GM18517 (cell line): ENCODE measurements around the gene TRNP1.
"Not testable (repeated sequence)": the region's sequence is repeated elsewhere in the genome, so short reads cannot be mapped to it uniquely, and the experiment has no call there.

Source experiments
- ATAC-seq: cut with Tn5 transposase; IDR thresholded peaks from one replicate; pipeline ENCODE4 v1.9.1; 2021; ENCODE audit warnings: mild to moderate bottlenecking, moderate library complexity; ENCODE audit not compliant: unreplicated experiment

The TRNP1 gene

DNA sequence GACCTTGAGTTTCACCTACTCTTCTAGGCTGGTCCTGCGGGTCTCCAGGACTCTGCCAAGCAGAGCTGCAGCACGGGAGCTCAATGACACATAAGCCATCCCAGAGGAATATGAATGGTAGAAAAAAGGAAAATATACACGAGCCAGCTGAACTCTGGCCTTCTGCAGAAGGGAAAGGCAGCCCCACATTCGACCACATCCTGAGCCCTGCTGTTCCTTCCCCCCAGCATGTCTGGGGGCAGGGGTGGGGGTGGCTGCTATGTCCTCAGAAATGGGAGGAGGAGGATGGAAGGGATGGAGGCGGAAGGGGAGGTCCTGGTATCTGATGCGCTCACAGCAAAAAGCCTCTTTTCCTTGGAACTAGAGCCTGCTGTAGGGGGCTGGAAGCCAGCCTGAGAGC, 21.1 kb upstream of the TRNP1 start:
- ATAC-seq: no peak

DNA sequence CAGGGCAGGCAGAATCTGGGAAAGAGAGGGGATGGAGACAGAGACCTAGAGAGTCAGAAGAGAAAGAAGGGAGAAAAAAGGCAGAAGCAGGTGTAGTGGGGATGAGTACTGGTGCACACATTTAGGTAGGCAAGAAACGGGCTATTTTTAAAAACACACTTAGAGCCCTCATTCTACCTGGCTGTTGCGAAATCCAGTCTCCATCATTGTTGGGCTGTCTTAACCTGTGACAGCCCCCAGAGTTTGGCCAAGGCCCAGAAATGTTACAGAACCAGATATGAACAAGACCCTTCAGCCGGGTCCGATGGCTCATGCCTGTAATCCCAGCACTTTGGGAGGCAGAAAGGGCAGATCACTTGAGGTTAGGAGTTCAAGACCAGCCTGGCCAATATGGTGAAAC, 20.7 kb upstream of the TRNP1 start:
- ATAC-seq: no peak

DNA sequence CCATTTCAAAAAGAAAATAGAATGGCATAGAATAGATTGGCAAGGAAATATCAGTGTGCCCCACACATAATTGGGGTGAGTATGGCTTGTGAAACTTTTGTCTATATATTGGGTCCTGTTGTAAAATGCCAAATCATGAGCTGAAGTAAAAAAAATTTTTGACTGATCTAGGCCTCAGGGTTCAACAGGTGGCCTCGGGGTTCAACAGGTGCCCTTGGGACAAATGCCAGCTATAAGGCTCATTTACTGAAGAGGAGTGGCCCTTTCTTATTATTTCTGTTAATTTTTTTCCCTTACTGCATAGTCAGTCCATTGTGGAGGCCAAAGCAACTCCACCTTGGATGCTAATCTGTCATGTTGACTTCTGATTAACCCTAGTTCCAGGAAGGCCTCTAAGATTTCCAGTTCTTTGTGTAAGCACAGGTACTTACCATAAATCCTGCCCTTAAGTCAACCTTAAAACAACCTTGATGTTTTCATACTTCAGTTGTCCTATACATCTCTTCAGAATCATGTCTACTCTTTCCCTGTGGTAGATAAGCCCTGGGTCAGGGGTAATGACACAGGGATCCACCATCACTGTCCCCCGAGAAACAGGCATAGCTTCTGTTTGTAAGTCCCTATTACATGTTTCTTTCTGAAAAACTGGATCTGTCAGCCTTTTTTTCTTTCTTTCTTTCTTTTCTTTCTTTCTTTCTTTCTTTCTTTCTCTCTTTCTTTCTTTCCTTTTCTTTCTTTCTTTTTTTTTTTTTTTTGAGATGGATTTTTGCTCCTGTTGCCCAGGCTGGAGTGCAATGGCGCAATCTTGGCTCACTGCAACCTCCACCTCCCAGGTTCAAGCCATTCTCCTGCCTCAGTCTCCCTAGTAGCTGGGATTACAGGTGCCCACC, 16.6 kb upstream of the TRNP1 start:
- ATAC-seq: no peak

DNA sequence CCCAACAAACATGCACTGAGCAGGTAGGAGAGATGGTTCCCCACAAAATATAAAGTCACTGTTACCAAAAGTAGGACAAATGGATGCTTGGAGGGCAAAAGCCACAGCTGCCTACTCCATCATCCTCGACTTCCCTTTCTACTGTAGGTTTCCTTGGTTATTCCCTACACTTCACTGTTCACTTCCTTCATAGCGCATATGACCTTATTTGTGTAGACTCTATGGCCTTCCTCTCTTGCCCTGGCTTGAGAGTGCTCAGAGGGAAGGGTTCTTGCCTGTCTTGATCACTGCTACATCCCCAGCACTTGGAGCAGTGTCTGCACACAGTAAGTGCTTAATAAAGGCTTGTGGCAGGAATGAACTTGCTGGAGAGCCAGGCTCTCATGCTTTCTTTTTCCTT, 14.6 kb upstream of the TRNP1 start:
- ATAC-seq: no peak

DNA sequence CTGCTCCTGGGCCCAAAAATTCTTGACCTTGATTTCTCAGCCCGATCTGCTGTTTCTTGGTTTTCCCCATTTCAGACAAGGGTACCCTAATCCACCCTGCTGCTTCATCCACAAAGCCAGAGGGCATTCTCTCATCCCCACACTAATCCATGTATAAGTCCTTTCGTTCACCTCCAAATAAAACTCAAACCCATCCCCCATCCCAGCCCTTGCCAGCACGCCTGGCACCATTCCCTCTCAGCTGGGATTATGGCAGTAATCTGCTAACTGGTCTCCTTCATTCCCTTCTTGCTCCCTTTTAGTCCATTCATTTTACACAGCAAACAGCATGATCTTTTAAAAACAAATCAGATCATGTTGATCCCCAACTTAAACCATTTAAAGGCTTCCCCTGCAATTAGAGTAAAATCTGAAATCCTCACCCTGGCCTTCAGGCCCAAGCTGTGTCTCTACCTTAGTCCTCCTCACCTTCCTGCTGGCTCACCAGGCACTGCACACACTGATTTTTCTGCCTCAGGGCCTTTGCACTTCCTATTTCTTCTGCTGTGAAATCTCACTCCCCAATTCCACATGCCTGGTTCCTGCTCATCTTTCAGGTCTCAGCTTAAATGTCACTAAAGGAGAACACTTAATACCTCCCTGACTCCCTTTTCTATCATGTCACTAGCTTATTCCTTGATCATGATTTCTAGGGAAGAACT, 12.2 kb upstream of the TRNP1 start:
- ATAC-seq: no peak

DNA sequence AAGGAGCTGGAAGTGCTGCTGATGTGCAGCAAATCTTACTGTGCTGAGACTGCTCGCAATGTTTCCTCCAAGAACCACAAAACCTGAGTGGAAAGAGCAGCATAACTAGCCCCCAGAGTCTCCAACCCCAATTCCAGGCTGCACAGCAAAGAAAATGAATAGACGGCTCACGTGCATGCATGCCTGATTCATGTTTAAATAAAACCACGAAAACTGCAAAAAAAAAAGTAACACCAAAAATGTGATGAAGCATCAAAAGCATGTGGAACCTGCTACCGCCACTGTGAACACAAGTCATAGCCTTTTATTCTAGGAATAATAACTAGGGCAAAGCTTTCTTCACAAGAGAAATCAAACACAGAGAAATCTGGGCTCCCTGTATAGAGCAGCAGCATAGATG, 9.6 kb upstream of the TRNP1 start:
- no peak for ATAC-seq

DNA sequence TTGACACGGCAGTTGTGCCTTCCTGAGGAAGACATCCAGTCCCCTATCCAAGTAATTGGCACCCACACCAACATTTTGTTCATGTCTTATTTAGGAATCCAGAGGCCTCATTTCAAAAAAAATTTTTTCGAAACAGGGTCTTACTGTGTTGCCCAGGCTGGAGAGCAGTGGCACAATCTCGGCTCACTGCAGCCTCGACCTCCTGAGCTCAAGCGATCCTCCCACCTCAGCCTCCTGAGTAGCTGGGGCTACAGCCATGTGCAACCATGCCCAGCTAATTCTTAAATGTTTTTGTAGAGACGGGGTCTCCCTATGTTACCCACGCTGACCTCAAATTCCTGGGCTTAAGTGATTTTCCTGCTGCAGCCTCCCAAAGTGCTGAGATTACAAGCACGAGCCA, 9.2 kb upstream of the TRNP1 start:
- no peak for ATAC-seq

DNA sequence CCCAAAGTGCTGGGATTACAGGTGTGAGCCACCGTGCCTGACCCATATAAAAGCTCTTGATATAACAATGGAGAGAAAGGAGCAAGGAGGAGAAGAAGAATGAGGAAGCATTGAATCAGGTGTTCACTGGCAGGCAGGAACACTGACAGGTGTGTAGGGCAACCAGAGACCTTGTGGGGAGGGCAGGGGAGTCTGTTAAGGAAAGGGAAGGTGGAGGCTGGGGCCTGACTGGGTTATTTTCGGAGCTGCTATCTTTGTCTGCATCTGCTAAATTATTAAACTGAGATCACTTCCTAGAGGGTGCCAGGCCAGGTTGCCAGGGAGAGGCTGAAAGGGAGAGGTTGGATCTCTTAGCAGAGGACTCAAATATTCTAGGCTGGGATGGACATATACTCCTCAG, 6.8 kb upstream of the TRNP1 start:
- ATAC-seq: no peak

DNA sequence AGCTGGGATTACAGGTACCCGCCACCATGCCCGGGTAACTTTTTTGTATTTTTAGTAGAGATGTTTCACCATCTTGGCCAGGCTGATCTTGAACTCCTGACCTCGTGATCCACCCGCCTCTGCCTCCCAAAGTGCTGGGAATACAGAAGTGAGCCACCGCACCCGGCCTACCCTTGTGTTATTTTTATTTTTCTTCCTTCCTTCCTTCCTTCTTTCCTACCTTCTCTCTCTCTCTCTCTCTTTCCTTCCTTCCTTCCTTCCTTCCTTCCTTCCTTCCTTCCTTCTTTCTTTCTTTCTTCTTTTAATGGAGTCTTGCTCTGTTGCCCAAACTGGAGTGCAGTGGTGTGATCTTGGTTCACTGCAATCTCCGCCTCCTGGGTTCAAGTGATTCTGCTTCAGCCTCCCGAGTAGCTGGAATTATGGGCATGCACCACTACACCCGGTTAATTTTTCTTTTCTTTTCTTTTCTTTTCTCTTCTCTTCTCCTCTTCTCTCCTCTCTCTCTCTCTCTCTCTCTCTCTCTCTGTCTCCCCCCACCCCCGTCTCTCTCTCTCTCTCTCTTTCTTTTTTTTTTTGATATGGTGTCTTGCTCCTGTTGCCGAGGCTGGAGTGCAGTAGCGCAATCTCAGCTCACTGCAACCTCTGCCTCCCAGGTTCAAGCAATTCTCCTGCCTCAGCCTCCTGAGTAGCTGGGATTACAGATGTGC, 3.9 kb upstream of the TRNP1 start:
- ATAC-seq: not testable (repeated sequence)

DNA sequence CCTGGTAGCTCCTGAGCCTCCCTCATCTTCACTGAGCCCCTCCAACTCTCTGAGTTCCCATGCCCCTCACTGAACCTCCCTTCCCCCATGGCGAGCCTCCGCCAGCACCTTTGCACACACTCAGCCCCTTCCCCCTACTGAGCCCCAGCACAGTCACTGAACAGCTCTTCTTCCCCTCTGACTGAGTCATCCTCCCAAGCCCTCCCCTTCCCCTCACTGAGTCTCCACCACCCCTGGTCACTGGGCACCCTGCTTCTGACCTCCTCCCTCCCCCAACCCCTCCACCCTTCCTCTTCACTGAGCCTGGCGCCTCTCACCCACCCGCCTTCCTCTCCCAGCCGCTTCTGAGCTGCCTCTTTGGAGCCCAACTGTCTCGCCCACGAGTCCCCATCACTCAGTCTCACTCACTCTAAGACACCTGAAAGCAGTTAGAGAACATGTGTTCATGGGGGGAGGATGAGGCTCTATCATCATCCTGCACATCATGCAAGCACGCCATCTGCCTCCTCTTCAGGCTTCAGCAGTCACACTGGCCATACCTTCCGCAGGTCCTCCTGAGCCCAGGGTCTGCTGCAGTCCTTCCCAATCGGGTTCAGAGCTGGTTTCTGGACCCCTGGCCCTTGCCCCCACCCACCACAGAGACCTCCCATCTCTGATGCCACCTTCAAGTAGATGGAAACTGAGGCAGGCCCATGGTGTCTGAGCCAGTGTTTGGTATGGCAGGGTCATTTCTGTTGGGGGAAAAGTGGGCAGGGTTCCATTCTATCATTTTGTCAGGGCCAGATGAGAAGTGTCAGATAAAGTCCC, 2.0 kb upstream of the TRNP1 start:
- no peak for ATAC-seq

DNA sequence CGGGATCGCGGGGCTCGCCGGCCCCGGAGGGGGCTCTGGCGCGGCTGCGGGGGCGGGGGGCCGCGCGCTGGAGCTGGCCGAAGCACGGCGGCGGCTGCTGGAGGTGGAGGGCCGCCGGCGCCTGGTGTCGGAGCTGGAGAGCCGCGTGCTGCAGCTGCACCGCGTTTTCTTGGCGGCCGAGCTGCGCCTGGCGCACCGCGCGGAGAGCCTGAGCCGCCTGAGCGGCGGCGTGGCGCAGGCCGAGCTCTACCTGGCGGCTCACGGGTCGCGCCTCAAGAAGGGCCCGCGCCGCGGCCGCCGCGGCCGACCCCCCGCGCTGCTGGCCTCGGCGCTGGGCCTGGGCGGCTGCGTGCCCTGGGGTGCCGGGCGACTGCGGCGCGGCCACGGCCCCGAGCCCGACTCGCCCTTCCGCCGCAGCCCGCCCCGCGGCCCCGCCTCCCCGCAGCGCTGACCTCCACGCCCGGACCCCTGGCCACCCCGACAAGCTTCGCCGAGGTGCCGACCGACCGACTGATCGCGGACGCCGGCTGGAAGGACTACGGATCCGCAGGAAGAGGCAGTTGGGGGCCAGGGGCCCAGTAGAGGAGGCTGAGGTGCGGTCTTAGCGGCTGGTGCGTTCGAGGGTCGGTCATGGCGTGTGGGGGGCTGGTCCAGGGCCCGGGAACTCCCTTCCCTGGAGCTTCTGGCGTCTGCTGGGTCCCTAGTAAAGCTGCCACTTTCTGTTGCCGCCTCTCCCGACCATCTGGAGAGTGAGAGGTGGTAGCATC, 711 bp downstream of the TRNP1 start:
- ATAC-seq: no peak

DNA sequence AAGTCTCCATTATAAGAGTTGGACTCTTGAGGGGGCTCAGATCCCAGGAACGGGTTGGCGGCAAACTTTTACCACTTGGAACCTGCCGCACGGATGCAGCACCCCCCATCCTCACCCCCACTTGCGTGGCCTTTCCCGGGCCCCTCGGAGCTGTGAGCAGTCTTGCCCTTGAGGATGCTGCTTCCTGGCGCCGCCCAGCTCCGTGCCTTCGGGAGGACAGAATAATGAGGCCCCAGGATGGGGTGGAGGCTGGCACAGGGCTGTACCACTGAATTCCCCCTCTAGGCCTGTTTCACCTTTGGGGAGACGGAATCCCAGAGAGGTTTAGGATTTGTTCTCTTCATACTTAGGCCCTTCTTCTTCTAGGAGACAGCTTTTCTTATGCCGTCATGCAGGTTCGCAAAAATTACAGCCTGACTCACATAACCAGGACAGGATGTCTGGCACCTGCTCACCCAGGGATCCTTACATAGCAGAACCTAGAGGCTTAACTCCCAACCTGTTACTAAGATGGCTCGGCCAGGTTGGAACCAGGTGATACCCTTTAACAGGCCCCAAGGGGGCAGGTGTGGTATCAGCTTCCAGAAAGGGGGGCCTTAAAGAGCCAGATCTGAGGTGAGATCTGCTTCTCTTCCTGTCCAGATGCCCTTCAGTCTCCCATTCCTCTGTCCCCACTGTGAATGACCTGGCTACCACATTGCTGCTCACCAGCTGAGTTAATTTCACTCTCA, 1.5 kb downstream of the TRNP1 start:
- no peak for ATAC-seq

DNA sequence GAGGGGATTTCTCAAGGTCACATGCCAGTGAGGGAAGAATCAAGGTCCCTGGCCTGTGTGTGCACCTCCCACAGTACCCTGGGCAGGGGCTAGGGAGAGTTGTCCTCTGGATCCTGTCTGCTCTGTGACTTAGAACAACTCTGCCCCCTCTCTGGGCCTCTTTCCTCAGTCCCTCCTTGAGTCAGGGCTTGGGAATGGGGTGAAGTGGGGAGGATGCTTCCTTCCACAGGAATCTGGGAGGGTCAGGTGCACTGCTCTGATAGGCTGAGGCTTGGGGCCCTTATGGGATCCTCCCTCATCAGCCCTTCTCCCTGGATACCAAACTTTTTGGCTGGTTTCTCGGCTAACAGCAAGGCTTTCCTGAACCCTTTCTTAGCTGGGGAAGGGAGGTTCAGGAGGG, 2.5 kb downstream of the TRNP1 start:
- no peak for ATAC-seq

DNA sequence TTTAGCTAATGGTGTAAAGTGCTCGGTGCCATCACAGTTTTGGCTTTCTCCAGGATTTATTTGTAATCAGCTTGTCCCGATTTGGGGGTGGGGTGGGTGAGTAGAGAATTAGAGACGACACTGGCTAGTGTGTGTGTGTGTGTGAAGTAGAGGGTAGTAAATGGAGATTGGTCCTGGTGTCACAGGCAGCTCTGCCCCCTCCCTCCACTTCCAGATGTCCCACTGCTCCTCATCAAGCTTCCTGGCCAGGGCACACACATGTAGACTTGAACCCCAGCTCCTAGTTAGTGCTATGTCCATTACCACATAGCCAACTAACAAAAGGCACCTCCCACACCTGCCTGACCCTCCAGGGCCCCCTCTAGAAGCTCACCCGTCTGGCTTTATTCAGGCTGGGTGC, 3.2 kb downstream of the TRNP1 start:
- ATAC-seq: no peak

DNA sequence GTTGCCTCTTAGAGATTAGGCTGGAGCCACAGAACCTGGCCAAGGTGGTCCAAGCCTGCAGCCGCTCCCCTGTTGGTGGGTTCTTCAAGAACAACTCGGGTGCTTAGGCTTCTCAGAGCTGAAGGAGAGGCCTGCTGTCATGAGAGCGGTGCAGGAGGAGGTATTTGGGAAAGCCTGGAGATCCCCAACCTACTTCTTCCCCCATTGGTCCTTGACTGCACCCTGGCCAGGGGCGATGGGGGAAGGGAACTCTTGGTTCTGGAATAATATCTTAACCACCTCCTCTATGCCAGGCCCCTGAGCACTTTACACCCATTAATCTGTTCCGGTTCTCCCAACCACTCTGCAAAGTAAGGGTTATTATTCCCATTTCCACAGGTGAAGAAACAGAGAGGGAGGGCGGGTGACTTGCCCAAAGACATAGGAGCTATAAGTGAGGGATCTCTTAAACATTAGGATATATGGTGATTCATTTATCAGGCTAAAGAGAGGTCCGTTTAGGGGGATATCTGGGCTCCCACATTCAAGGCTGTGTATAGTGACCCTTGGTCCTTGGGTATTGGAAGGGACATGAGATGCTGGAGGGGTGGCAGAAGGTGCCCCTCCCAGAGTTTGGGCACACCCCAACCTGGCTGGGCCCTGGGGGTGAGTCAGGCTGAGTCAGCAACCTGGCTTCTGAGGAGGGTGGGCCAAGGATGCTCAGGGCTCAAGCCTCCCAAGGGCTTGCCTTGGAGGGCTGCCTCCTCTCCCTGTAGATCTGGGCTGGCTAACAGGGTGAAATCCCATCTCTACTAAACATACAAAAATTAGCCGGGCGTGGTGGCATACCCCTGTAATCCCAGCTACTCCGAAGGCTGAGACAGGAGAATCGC, 5.2 kb downstream of the TRNP1 start:
- ATAC-seq: no peak

DNA sequence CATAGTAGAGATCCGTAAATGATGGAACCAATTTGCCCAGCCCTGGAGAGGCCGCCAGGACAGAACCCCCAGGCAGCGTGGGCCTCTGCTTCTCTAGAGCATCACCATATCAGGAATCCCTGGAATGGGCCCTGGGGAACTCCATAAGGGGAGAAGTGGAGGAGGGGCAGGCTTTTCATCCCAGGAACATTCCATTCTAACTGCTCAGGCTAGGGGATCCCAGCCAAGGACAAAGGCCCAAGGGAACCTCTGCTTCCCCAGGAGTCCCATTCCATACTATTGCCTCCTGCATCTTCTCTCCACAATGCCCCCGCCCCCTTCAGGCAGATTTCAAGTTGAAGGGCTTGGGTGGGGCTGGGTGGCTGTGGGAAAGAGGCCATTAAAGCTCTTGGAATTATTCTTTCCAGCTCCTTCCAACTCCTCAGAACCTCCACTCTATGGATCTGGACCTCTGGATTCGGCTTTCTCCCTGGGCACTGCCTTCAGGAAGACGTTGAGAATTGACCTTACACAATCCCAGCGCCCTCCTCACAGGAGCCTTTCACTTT, 6.0 kb downstream of the TRNP1 start:
- ATAC-seq: no peak

DNA sequence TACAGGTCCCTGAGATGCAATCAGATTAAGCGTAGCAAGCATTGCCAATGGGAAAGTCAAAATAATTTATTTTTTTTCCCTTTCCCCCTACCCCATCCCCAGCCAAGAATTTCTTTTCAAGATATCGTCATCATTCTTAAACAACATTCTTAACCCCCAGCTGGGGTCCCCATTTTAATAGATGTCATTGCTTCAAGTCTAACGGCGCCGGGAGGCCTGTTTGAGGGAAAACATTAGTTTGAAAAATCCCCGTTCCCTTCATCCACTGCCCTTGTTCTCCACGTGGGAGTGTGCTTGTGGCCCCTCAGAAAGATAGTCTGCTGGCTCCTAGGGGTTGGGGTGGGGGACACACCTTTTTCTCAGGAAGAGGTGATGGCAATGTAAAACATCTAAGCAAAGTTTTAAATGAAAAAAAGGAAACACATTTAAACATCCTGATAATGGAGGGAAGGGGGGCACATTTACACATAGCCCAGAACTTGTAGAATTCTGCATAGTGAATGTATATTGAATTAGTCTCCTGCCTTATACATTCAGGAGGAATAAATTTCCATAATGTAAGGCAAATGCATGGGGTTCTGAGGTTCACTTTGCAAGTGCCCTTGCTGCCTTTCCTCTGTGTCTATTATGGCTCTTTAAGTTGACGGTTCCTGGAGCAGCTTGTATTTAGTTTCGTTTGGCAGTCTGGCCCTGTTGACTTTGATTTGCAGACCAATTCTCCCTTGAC, 6.8 kb downstream of the TRNP1 start:
- ATAC-seq: no peak
